GDM1 (cell line): ENCODE results near the gene CTNNBL1.

ENCODE experiments used
- DNase-seq: peaks from one replicate; lab custom pipeline; 2025; lab: John Stamatoyannopoulos, UW

CTNNBL1 gene

DNA sequence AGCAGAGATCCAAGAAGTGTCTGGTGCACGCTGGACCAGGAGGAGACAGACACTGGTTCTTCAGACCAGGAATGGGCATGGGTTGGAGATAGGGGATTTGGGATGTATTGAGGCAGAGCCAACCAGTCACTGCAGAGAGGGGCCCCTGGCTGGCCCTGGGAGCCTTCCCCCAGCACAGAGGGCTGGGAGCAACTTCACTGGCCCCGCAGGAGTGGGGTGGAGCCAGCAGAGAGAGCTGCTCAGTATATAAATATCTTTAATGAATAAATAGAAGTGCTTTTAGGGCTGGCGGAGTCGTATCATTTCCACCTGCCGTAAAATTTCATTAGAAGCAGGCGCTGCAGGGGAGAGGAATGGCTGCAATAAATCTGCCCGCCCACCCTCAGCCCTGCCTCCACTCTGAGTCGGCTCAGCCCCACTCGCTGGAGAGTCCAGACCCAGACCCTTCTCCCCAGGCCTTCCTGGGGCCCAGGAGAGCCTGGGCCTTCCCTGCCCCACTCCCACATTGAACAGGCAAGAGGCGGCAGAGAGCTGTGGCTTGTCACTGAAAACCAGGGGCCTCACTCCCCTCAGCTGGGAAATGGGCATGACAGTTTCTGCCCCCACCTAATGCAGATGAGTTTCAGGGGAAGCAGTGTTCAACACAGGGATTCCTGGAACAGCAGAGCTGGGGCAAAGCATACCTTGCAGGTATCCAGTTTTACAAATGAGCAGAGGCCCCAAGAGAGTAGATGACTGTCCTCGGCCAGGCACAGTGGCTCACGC lies 185.2 kb downstream of the CTNNBL1 start:
- no peak for DNase-seq

DNA sequence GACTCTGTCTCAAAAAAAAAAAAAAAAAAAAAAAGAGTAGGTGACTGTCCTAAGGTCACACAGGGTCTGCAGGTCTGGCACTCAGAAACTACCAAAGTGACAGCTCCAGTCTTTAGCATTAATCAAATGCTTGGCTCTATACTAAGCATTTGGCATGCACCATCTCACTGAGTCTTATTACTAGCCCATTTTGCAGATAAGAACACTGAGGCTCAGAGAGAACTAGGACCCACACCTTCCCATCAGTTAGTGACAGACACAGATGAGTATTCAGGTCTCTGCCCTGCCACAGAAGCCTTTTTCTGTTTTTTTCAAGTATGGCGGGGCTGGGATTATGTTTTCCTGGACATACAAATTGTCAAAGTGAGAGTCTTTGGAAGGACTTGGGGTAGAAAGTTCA lies 186.0 kb downstream of the CTNNBL1 start:
- no peak for DNase-seq

DNA sequence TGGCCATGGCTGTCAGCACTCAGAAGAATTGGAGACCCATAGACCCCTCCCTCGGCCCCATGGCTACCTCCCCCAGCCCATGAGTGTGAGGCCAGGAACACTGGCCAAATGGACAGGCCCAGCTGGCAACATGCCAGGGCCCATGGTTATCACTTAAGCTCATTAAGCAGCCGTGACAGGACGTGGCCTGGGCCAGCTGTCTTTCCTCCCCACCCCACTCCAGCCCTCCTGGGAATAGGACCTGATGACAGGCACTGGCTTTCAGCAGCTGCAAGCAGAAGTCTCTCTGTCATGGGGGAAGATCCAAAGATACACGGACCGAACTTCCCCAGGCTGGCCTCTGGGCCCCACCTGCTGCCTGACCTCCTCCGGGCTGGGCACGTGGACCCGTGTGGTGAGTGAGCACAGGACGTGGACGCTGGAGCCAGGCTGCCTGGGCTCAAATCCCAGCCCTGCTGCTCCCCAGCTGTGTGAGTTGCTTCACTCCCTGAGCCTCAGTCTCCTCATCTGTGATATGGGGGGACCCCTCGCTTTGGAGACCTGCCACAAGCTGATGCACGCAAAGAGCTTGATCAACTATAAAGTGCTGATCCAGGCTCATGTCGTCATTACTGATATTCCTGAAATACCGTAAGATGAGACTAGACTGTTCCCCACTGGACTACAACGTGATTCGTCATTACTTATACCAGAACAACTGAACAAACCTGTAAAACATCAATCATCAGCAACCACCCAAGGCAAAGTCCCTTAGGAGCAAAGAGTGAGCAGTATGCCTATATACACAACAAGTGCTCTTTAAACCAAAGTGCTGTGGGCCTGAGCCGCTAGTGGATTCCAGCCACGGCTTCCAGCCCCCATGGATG lies 187.1 kb downstream of the CTNNBL1 start:
- no peak for DNase-seq

DNA sequence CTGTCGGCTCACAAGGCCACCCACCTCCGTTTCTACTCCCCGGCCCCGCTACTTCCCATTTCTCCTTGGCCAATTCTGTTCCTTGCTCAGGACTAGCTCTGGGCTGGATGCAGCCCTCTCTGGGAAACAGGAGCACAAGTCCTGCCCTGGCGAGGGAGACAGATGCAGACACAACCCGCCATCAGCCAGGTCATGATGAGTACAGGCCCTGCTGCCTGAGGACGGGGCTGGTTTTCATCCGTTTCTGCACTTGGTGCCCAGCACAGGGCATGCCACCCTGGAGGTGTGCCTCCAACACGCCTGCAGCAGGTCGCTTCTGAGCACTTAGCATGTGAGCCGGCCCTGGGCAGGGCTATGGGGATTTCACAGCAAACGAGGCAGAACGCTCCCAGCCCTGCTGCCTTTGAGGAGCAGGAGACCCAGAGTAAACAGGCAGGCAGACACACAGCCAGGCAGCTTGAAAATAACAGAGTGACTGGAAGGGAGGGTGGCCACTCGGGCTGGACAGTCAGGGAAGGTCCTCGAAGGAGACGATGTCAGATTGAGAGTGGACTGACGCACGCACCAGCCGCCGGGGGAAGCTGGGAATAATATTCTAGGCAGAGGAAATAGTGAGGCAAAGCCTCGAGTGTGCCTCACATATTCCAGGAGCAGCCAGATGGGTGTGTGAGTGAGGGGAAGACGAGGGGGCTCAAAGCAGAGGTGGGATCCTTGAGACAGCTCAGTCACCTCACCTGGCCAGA lies 187.9 kb downstream of the CTNNBL1 start:
- DNase-seq: no peak

DNA sequence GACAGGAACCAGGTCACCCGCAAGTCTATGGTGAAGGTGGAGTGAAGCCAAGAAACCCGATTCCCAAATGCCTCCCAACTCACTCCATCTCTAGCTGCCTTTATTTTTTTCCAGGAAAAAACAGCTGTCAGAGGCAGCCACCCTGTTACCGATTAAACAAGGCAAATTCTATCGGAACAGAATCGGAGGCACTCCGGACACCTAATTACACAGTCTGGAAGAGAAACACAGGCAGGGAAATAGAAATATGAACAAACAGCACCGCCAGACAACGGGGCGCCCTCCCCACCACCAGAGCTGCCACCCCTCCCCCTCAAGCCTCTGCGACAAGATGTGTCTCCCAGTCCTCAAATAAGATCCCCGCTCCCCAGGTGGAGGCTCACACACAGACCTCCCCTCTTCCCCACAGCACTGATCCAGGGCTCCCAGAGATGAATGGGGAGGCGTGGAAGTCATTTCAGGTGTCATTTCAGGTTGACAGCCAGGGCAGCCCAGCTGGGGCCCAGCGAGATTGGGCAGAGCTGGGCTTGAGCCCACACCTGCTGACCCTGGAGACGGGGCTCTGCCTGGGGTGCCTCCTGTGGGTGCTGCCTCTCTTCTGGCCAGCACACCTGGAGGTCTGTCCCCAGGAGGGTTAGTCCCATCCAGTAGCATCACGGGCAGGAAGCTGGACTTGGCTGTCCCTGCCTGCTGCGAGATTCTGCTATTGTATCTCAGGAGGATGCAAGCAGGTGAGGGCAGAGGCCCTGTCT lies 189.3 kb downstream of the CTNNBL1 start:
- no peak for DNase-seq

DNA sequence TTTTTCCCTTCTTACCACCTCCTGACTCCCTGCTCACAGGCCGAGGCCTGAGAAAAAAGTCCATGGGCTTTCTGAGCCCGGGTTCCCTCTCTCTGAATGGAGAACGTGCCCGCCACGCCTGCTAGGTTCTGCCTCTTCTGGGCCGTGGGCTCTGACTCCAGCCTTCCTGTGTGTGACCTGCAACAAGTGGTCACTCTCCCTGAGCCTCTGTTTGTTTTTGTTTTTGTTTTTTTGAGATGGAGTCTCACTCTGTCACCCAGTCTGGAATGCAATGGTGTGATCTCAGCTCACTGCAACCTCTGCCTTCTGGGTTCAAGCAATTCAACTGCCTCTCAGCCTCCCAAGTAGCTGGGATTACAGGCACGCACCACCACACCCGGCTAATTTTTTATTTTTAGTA lies 191.2 kb downstream of the CTNNBL1 start:
- DNase-seq: no peak

DNA sequence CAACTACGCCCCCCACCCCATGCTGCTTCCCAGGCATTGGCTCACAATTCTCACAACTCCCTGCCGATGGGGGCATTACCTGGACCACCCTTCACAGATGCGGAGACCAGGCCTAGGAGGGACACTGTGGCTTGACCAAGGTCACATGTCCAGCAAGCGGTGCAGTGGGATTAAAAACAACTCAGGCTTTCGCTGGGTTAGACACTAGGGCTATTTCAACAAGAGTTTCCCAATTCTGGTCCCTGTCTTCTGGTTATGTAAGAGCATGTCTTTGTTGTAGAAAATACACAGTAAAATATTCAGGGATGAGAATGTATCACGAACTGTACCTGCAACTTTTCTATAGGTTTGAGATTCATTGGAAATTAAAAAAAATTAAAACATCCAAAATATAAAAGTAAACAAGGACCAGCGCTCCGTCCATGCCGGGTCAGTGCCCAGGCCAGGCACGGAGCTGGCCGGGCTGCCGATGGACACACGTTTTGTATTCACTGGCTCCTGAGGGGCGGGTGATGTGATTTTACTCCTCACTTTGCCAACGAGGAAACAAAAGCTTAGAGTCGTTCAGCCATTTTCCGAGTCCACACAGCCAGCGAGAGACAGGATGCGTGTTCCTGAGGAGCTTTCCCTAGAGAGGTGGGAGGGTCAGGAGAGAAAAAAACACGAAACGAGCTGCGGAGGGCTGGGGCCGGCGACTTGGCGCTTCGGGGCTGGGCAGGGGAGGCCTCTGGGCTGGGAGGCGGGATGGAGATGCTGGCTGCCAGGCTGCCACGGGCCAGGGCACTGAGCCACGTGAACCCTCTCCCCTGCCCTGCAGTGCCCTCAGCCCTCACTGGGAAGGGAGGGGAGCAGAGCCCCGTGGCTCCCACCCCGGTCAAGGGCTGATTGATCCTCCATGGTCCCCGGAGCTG lies 192.0 kb downstream of the CTNNBL1 start:
- no peak for DNase-seq

DNA sequence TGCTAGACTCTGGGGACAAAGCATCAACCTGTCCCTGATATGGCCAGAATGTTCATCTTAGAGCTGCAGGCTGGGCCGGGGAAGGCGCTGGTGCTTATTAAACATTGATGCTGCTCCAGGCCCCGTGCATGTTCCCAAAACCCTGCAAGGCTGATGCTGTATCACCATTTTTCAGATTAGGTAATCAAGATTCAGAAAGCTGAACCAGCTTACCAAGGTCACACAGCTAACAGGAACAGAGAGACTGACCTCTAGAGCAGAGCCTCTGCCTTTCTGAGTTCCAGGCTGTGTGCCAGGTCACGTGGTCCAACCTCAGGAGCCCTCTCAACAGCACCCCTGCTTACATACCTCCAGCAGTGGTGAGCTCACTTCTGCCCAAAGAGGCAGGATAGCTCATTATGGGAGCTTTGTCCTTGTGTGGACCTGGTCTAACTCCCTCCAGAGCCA lies 193.0 kb downstream of the CTNNBL1 start:
- no peak for DNase-seq

DNA sequence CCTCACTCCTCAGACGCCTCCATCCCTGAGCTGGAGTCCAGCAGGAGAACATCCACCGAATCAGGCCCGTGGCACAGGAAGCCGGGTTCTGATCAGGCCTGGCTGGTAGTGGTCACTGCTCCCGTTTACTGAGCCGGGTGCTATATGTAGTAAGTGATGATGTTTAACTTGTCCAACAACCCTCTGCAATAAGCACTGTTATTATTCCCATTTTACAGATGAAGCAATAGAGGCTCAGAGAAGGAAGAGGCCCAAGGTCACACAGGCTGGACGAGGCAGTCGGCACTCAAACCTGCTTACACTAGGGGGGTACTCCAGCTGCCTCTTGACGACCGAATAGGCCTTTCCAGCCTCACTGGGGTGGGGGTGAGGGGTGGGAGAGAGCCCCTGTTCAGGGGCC lies 194.8 kb downstream of the CTNNBL1 start:
- DNase-seq: no peak

DNA sequence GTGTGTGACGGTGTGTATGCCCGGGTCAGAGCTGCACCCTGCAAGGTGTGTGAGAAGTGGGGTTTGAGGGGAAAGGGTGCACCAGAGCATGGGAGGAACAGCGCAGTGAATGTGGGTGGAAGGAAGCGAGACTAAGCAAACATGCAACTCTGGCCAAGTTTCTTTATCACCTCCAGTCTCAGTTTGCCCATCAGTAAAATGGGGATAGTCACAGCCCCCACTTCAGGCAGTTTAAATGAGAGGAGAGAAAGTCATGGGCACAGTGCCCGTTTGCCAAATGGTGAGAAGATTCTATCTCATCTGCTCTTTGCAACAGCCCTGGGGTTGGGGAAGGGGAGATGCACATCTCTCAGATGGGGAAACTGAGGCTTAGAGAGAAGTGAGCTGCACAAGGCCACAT lies 196.3 kb downstream of the CTNNBL1 start:
- no peak for DNase-seq

DNA sequence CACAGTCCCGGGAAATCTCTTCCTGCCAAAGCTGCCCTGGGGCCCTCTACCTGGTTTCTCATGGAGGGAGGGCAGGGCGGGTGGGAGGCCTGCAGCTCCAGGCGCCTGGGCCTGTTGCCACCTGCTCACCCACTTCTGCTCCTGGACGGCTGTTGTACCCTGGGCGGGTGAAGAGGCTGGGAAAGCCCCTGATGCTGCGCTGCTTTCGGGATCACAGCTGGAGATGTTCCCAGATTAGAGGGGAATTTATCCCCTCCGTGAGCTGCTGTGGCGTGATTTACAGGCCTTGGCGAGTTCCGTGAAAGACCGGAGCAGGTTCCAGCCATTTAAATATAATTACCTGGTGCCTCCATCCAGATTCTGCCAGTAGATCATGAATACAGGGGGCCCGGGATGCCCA lies 196.8 kb downstream of the CTNNBL1 start:
- DNase-seq: no peak

DNA sequence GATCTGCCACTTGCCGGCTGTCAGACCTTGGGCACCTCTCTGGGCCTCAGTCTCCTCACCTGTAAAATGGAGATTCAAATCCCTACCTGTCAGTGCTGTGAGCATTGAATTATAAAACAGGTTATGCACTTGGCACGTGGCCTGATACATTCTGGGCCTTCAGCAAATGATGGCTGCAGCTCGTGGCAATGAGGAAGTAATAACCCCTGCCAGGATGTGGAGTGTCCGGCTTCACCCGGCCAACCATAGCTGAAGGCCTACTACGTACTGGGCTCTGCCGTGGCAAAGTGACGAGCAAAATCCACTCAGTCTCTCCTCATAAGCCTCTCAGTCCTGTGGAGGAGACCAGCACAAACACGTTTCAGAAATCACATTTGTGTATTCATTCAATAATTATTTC lies 198.2 kb downstream of the CTNNBL1 start:
- no peak for DNase-seq

DNA sequence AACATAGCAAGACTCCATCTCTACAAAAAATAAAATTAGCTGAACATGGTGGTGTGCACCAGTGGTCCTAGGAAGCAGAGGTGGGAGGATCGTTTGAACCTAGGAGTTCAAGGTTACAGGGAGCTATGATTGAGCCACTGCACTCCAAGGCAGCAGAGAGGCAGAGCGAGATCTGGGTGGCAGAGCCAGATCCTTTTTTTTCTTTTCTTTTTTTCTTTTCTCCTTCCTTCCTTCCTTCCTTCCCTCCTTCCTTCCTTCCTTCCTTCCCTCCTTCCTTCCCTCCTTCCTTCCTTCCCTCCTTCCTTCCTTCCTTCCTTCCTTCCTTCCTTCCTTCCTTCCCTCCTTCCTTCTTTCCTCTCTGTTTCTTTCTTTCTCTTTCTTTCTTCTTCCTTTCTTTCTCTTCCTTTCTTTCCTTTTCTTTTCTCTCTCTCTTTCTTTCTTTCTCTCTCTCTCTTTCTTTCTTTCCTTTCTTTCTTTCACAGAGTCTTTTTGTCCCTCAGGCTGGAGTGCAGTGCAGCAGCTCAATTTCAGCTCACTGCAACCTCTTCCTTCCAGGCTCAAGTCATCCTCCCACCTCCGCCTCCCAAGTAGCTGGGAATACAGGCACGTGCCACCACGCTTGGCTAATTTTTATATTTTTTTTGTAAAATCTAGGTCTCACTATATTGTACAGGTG lies 199.9 kb downstream of the CTNNBL1 start:
- DNase-seq: no peak

DNA sequence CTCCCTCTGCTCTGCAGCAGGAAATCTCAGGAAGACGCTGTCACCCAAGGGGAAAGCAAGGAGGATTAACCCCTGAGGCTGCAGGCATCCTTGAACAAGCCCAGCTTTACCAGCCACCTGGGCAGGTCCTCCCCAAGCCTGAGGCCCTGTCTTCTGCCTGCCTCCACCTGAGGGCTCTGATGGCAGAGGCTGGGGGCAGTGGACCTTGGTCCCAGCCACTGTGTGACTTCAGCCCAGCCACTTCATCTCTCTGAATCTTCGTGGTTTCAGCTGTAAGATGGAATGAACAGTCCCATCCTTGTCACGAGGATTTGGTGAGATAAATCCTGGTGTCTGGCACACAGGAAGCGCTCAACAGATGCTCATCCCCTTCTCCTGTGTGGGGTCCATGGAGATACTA lies 200.6 kb downstream of the CTNNBL1 start:
- DNase-seq: no peak

DNA sequence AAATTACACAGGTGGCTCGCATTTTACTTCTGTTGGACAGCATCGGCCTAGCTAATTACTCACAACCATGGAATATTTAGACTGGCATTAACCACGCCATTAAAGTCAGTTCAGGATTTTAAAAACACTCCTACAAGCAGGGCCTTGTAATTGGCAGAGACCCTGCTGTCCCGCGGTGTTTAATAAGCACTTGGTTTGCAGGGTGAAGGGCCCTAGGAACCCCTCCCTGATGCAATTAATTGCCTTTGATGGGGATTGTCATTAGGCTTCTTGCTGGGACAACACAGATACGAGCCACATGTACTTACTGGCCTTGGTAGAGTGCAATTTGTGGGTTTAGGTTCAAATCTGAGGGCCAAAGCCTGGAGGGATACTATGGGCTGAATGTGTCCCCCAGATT lies 201.3 kb downstream of the CTNNBL1 start:
- no peak for DNase-seq

DNA sequence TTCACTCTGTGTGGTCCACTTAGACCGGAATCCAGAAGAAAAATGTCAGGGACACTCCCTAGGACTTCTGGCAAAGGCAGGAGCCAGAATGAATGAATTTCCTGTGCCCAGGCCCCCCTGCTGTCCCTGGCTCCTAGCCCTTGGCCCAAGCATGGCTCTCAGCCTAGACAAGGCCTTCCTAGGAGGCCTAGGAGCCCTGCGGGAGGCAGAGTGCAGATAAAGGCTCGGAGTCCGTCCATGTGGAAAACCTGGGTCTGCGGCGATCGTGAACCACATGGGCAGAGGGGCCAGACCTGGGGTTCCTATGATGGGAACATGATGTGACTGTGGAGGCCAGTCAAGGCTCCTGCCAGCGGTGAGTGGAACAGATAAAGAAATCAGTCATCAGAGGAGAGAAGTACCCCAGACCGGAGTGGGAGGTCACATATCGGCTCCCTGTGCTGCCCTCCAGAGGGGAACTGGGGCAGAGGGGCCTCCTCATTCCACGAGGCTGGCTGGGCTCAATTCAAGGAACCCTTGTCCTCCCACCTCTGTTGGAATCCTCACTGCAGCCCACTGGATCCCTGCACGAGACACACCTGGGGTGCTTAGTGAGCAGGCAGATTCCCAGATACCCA lies 203.2 kb downstream of the CTNNBL1 start:
- no peak for DNase-seq

DNA sequence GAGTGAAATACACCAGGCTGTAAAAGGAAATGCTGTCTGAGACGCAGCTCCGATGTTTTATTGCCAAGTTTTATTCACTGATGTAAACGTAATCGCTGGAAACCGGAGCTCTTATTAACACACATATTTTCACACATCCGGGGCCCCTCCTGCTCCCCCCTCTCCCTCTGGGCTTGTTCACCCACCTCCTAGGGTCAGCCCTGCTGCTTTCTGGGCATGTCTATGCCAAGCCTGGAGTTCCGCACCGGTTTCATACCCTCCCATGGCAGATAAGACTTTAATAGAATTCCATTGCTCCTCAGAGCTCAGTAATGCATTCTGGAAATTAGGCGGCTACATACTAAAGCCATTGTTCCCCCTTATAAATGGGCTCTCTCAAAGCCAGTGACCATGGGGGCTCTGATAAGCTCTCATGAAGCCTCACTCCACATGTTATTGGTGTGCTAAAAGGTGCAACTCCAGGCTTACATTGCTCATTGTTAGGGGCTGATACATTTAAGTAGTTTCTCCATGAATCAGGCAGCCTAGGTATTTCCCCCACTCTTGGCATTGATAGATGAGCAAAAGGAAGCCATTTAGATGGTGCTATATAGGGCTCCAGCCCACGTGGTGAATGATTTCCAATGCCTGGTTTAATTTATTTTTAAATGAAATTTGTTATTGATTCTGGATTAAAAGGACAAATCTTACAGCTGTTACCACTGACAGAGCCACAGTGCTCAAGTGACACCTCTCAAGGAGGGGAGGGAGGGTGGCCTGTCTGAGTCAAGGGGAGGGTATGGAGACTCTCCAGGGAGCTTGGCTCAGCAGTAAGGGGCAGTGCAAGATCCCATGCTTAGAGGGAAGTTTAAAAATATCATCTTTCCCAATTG lies 204.6 kb downstream of the CTNNBL1 start:
- DNase-seq: no peak

DNA sequence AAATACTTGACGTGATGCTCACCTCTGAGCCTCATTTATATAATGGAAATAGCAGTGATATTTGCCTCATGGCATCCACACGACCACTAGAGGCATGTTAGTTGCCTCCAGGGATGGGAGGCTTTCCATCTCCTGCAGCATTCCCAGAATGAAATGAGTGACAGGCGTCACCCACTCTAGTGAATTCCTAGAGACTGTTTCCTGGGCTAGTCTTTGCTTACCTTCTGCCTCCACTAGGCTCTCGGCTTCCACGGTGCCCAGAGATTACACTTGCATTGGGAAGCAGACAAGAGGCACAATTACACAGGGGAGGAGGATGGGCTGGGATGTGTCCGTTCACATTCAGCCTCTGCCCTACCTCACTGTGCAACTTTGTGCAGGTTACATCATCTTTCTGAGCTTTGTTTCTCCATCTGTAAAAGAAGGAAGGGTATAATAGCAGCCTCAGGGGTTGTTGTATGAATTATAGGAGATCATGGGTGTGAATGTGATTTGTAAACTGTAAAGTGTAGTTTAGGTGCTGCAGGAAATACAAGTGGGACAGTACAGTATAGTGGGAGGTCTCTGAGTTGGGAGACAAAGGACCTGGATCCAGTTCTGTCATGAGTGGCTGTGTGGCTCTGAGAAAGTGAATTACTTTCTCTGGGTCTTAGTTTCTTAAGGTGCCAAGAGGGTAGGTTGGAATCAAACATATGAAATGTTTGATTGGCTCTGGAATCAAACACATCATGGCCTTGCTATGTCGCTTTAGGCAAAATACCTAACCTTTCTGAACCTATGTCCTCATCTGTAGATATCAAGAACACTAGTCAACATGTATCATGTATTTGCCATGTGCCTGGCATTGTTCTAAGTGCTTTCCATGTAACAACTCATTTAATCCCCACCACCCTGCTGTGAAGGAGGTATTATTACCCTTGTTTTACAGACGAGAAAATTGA lies 205.5 kb downstream of the CTNNBL1 start:
- no peak for DNase-seq
